ENCODE measurements around the gene PRSS22. TPM values are rescaled to one million over a fixed set of nuclear protein-coding genes. Genes with fewer than 3 reads are reported as not detected.

Gene PRSS22
- total and polyA plus RNA-seq, 10 of the 15 experiments (the other 5 are each of a cell fraction or from before 2014, with no cell fraction given): not detected

DNA sequence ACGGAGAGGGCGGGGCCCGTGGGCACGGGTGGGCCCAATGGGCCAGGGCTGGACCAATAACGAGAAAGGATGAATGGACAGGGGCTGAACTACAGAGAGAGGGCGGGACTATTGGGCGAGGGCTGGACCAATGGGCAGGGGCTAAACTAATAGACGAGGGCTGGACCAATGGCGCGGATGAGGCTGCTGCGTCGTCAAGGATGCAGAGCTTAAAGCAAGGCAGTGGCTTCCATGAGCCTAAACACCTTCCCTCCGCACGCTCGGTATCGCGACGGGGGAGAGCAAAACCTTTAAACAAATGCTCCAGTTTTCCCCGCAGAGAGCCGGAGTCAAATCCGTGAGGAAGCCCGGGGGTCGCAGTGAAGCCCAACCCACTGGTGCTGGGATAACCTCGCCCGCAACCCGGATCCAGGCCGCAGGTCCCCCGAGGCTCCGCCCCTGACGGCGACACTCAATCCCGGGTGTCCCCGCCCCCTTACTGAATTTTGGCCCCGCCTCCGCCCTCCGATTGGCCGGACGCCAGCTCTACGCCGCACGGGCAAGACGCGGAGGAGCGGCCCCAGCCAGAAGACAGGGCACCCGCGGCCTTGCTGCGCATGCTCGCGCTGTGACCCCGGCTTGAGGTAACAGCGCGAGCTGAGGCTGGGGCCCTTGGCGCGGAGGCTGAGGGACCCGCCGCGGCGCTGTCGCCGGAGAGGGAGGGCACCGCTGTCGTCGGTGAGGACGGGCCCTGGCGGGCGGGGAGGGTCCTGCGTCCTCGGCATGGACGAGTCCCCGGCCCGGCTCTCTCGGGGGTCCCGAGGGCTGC lies 24.9 kb upstream of the PRSS22 start, which contains the start of gene FLYWCH2 (continued):
- peak; percentile 29; the same call in 1 of the 2 replicates for TF ChIP-seq RUNX3 (IDR thresholded peaks at IDR 0.05; ENCODE audit: low read length)
- TF ChIP-seq POLR2AphosphoS2 (IDR thresholded peaks at IDR 0.05; ENCODE audit: low read depth, low read length): peak; percentile 58
- no peak; the same call in 1 of the 2 replicates for TF ChIP-seq RB1 (IDR thresholded peaks at IDR 0.05; ENCODE audit: borderline replicate concordance)
- no peak for TF ChIP-seq ATF7 (IDR thresholded peaks at IDR 0.05; ENCODE audit: low read depth)
- no peak for TF ChIP-seq CUX1 (IDR thresholded peaks at IDR 0.05; ENCODE audit: insufficient replicate concordance, low read depth, low read length)
- no peak for TF ChIP-seq SUZ12 (IDR thresholded peaks at IDR 0.05; ENCODE audit: unreplicated experiment)
- TF ChIP-seq, protein P1, sequence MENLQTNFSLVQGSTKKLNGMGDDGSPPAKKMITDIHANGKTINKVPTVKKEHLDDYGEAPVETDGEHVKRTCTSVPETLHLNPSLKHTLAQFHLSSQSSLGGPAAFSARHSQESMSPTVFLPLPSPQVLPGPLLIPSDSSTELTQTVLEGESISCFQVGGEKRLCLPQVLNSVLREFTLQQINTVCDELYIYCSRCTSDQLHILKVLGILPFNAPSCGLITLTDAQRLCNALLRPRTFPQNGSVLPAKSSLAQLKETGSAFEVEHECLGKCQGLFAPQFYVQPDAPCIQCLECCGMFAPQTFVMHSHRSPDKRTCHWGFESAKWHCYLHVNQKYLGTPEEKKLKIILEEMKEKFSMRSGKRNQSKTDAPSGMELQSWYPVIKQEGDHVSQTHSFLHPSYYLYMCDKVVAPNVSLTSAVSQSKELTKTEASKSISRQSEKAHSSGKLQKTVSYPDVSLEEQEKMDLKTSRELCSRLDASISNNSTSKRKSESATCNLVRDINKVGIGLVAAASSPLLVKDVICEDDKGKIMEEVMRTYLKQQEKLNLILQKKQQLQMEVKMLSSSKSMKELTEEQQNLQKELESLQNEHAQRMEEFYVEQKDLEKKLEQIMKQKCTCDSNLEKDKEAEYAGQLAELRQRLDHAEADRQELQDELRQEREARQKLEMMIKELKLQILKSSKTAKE (IDR thresholded peaks at IDR 0.05; ENCODE audit: low read depth, poor library complexity, severe bottlenecking): no peak
- TF ChIP-seq ZBED1 (IDR thresholded peaks at IDR 0.05; ENCODE audit: borderline replicate concordance): no peak
- TF ChIP-seq SREBF2 (IDR thresholded peaks at IDR 0.05; ENCODE audit: low read length): no peak
- no peak for TF ChIP-seq TCF7 (IDR thresholded peaks at IDR 0.05; ENCODE audit: borderline replicate concordance)
- TF ChIP-seq WRNIP1 (IDR thresholded peaks at IDR 0.05; ENCODE audit: borderline replicate concordance, low read depth, low read length): peak; percentile 85; the same call in 1 of the 2 replicates
- TF ChIP-seq CHD1 (IDR thresholded peaks at IDR 0.05; ENCODE audit: low read depth, low read length): no peak
- TF ChIP-seq KDM1A (IDR thresholded peaks at IDR 0.05; ENCODE audit: borderline replicate concordance): no peak
- TF ChIP-seq CBX3 (IDR thresholded peaks at IDR 0.05; ENCODE audit: borderline replicate concordance, low read depth): no peak
- no peak for TF ChIP-seq TARDBP (IDR thresholded peaks at IDR 0.05; ENCODE audit: borderline replicate concordance)
- TF ChIP-seq CHD4 (IDR thresholded peaks at IDR 0.05): no peak
- TF ChIP-seq TCF3 (IDR thresholded peaks at IDR 0.05; ENCODE audit: borderline replicate concordance, insufficient read depth, low read depth, low read length): no peak
- peak; percentile 88 for TF ChIP-seq NRF1 (conservative IDR thresholded peaks at IDR 0.05; ENCODE audit: low read depth, low read length)
- TF ChIP-seq, protein P2, sequence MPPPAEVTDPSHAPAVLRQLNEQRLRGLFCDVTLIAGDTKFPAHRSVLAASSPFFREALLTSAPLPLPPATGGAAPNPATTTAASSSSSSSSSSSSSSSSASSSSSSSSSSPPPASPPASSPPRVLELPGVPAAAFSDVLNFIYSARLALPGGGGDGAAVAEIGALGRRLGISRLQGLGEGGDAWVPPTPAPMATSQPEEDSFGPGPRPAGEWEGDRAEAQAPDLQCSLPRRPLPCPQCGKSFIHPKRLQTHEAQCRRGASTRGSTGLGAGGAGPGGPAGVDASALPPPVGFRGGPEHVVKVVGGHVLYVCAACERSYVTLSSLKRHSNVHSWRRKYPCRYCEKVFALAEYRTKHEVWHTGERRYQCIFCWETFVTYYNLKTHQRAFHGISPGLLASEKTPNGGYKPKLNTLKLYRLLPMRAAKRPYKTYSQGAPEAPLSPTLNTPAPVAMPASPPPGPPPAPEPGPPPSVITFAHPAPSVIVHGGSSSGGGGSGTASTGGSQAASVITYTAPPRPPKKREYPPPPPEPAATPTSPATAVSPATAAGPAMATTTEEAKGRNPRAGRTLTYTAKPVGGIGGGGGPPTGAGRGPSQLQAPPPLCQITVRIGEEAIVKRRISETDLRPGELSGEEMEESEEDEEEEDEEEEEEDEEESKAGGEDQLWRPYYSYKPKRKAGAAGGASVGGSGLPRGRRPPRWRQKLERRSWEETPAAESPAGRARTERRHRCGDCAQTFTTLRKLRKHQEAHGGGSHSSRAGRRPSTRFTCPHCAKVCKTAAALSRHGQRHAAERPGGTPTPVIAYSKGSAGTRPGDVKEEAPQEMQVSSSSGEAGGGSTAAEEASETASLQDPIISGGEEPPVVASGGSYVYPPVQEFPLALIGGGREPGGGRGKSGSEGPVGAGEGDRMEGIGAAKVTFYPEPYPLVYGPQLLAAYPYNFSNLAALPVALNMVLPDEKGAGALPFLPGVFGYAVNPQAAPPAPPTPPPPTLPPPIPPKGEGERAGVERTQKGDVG (CRISPR knock-in tag; IDR thresholded peaks at IDR 0.05): no peak

Data from GM12878 (cell line).